ENCODE measurements around the gene NLRP1.

Gene NLRP1

DNA sequence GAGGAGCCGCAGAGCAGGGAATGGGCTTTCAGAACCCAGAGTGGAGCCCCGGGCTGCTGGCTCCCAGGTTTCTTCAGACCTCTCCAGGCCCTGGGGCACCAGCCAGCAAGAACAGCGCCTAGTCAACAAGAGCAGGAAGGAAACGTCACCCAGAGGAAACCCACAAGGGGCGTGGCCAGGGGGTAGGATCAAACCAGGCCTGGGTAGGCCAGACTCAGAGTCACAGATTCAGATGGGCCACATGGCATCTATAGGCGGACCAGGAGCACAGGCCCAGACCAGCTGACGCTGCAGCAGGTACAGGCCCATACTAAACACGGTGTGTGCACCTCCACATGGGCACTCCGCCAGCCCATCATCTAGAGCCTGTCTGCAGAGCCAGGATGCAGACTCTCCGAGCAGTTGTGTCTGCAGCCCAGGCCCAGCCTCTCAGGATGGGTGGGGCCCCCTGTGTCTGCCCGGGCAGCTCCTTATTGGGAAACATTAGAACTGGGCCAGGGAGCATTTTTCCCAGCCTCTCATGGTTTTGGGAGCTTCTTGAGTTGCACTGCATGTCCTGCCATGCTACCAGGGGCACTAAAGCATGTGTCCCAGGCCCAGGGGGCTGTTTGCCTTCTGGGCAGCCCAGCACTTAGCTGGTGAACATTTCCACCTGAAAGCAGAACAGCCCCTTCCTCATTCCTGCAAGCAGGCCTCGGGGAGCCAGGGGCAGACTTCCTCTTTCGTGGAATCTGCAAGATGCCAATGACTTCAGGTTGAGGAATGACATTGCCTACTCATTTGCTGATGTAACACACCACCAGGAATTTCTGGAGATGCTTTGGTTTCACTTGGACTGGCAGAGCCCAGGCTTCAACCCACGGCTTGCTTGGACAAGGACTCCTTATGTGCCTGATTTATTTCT, at the start of gene NLRP1:
Gene NLRP1, minus strand, starts transcription at position 127 of the 904 bp plus-strand sequence. CDS start 552 bp downstream, outside the sequence.
- in situ Hi-C loops (cut with HindIII; ENCODE audit: low sequenced_read_pairs), result no loop called here

DNA sequence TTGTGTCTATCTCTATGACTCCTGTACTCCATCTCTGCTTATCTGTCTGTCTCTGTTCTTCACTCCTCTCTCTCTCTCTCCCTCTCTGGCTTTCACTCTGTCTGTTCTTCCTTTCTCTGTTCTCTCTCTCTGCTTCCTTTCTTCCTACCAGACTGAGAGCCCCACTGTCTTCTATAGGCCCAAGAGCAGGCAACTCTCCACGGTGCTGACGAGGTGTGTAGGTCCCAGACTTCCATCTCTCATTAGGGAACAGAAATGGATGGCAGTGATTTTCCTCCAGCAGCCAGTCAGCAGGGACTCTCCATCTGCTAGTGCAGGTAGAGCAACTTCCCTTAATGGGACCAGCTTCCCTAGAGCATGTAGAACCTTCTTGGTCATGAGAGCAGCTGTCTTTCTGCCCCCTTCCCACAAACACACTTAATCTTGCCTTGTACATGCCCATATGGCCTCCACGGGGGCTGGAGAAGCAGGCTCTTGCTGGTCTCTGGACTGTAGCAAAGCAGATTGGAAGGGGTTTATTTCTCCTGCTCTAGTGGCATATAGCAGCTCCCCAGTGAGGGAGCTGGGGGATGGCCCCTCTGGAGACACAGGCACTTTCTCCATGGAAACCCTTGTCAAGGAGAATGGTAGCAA, 47.8 kb upstream of the NLRP1 start:
- in situ Hi-C loops (cut with HindIII; ENCODE audit: low sequenced_read_pairs), result no loop called here

GRCh38 chr17:5630434-5630833, 46.1 kb upstream of the NLRP1 start:
- in situ Hi-C loops (cut with HindIII; ENCODE audit: low sequenced_read_pairs), result no loop called here

GRCh38 chr17:5629128-5629527, 44.8 kb upstream of the NLRP1 start:
- in situ Hi-C loops (cut with HindIII; ENCODE audit: low sequenced_read_pairs), result no loop called here

- in situ Hi-C loops (cut with HindIII; ENCODE audit: low sequenced_read_pairs), result no loop called here
Measured at GRCh38 chr17:5628262-5628661, 44.0 kb upstream of the NLRP1 start.

DNA sequence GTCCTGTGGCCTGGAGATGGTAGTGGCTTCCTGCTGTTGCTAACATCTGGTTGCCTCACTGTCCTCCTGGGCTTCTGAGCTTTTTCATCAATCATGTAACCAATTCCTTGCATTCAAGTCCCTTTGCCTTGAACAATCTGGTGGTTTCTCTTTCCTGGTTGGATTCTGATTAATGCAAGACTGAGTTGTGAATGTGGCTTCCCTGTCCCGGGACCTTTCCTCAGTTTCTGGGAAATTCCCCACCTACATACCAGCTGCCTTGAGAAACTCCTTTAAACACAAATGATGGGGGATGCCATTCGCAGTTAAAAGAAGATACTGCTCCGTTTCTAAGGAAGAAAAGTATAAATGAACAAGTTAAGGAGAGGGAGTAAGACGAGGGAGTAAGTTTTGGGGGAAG, 39.9 kb upstream of the NLRP1 start:
- in situ Hi-C loops (cut with HindIII; ENCODE audit: low sequenced_read_pairs), result no loop called here

DNA sequence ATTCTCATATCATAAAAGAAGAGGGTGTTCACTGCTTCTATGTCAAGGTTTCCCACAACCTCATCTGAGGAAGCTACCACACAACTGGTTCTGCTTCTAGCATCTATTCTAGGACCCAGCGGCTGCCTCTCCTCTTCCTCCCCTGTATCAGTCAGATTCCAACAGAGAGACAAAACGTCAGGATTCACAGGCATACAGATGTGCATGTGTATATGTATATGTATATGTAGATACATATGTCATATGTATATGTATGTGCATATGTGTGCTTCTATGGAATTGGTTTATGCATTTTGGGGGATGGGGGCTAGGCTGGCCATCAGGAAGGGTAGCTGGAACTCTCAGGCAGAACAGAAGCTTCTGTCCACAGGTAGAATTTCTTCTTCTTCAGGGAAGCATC, 37.4 kb upstream of the NLRP1 start:
- in situ Hi-C loops (cut with HindIII; ENCODE audit: low sequenced_read_pairs), result no loop called here

GRCh38 chr17:5621026-5621425, 36.7 kb upstream of the NLRP1 start:
- in situ Hi-C loops (cut with HindIII; ENCODE audit: low sequenced_read_pairs), result no loop called here

- in situ Hi-C loops (cut with HindIII; ENCODE audit: low sequenced_read_pairs), result no loop called here
Measured at GRCh38 chr17:5619088-5619740, 34.9 kb upstream of the NLRP1 start.

DNA sequence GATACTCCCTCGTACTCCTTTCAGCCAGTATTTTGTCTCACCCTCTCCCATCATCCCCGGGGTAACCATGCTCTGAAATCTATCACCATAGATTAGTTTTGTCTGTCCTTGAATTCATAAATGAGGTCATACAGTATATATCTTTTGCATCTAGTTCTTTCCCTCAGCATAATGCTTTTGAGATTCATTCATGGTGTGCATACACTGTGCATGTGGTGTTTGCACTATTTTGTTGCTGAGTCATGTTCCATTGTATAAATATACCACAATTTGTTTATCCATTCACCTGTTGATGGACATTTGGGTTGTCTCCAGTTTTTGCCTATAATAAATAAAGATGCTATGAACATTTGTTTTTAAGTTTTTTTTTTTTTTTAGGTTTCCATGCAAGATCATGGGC, 34.2 kb upstream of the NLRP1 start:
- in situ Hi-C loops (cut with HindIII; ENCODE audit: low sequenced_read_pairs), result no loop called here

GRCh38 chr17:5615476-5615875, 31.2 kb upstream of the NLRP1 start:
- in situ Hi-C loops (cut with HindIII; ENCODE audit: low sequenced_read_pairs), result no loop called here

DNA sequence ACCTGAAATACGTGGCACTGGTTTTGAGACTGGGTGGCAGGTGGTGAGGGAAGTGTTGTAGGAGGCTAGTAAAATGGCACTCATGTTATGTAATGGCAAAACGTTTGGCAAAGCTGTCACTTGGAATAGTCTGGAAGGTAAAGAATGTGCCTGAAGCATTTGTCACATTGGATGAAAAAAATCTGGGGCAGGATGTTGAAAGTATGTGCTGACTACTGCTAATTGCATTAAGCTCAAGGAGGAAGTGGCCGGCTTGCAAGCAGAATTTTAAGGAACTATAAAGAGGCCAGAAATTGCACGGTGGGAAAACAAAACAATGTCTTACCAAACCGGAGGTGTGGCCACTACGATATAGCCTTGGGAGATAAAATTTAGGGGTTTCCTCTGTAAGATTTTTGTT, 26.6 kb upstream of the NLRP1 start:
- in situ Hi-C loops (cut with HindIII; ENCODE audit: low sequenced_read_pairs), result no loop called here

DNA sequence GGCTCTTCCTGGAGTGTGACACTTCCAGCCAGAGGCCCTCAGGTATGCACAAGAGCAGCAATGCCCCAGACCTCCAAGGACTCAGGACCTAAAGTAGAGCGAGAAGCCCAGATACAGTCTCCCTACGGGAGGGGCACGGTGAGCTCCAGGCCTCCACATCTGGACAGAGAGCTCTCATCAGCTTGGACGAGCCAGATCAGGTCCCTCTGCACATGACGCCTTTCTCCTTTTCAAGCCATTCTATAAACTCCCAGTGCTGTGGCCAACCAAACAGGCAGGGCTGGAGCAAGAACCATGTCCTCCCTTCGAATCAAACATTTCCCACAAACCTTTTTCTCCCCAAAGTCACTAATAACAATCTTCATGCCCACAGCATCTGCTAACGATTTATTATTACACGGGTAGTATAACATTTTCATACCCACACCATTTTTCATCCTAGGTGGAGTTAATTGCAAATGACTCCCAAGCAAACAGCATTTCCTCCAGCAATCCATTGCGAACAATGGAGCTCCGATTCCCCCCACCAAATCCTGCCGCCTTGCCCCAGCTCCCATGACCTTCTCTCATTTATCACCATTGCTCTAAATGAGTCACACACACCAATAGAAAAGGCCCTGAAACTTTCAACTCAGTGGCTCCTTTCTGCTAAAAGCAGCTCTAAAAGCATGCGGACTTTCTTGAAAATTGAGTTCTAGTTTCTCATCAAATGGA, 24.2 kb upstream of the NLRP1 start:
- in situ Hi-C loops (cut with HindIII; ENCODE audit: low sequenced_read_pairs), result no loop called here

GRCh38 chr17:5607946-5608345, 23.6 kb upstream of the NLRP1 start:
- in situ Hi-C loops (cut with HindIII; ENCODE audit: low sequenced_read_pairs), result no loop called here

DNA sequence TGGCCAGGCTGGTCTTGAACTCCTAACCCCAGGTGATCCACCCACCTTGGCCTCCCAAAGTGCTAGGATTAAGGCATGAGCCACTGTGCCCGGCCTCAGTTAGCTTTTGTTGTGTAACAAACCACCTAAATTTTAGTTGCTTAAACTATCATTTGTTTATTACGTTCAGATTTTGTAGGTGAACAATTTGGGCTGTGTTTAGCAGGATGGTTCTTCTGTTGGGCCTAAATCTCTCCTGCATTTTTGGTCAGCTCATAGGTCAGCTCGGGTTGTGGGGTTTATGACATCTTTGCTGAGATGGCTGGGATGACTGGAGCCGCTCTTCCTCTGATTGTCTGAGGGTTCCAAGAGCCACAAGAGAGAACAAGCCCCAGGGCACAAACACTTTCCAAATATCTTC, 21.1 kb upstream of the NLRP1 start:
- in situ Hi-C loops (cut with HindIII; ENCODE audit: low sequenced_read_pairs), result no loop called here

- in situ Hi-C loops (cut with HindIII; ENCODE audit: low sequenced_read_pairs), result no loop called here
Measured at GRCh38 chr17:5600041-5600440, 15.7 kb upstream of the NLRP1 start.

DNA sequence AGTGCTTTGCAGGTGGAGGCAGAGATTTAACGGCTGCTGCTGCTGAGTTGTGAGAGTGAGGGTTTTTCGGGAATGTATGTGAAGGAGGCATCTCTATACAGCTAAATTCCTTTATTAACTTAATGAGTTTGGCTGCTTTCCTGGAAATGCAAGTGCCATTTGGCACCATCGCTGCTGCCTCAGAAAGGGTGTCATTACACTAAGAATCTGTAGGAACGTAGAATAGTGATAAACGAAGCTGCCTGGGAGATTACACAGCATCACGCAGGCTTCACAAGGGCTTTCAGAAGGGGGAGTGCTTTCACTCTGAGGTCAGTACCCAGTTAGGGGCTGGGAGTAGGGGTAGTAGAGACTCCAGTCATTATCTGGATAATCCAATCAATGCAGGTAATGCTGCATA, 14.1 kb upstream of the NLRP1 start:
- in situ Hi-C loops (cut with HindIII; ENCODE audit: low sequenced_read_pairs), result loop anchor here (5.0 kb wide), 1 partner anchor 644 kb away; no protein-coding TSS in a partner anchor

- in situ Hi-C loops (cut with HindIII; ENCODE audit: low sequenced_read_pairs), result loop anchor here (5.0 kb wide), 1 partner anchor 646 kb away; no protein-coding TSS in a partner anchor
Measured at GRCh38 chr17:5596421-5596820, 12.1 kb upstream of the NLRP1 start.

GRCh38 chr17:5595831-5596230, 11.5 kb upstream of the NLRP1 start:
- in situ Hi-C loops (cut with HindIII; ENCODE audit: low sequenced_read_pairs), result loop anchor here (5.0 kb wide), 1 partner anchor 646 kb away; no protein-coding TSS in a partner anchor

- in situ Hi-C loops (cut with HindIII; ENCODE audit: low sequenced_read_pairs), result no loop called here
Measured at GRCh38 chr17:5592382-5592781, 8.1 kb upstream of the NLRP1 start.

DNA sequence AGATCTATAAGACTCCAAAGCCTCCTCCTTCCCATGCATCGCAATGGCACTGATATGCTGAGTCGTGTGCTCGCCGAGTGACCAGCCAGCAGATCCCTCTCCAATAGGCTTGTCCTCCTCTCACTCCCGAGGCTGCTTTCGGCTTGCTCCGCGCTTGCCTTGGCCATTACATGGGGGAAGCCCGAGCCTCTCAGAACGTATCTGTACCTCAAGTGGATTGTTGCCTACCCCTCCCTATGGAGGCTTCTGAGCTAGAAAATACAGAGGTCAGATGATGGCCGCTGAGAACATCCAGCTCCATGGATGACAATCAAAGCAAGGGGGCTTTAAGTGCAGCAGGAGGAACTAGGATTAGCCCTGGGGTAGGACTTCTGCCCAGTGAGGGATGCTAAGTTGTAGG, 7.7 kb upstream of the NLRP1 start:
- in situ Hi-C loops (cut with HindIII; ENCODE audit: low sequenced_read_pairs), result no loop called here

Data from DLD1 (cell line).